Endodermal cell (in vitro differentiated cells): ENCODE results near the gene CREG1. TPM values are rescaled to one million over a fixed set of nuclear protein-coding genes. Genes with fewer than 3 reads are reported as not detected.

Source experiments
- DNase-seq: peaks from one replicate; pipeline ENCODE4 v3.0.0-alpha.2; 2017
- H3K27ac ChIP-seq: 2 replicates; pipeline ENCODE4 v1.5.1; 2013; ENCODE audit warnings: mild to moderate bottlenecking, low read depth, low read length, moderate library complexity
- H3K27me3 ChIP-seq: 2 replicates; pipeline ENCODE4 v1.6.1; 2013; ENCODE audit warnings: mild to moderate bottlenecking, low read length, moderate library complexity; ENCODE audit not compliant: insufficient read depth, control insufficient read depth, poor library complexity, severe bottlenecking
- H3K36me3 ChIP-seq: 2 replicates; pipeline ENCODE4 v1.7.0; 2013; ENCODE audit warnings: mild to moderate bottlenecking, low read length, moderate library complexity; ENCODE audit not compliant: control insufficient read depth, insufficient read depth
- H3K4me1 ChIP-seq: one replicate; pipeline ENCODE4 v1.7.0; 2013; ENCODE audit warnings: low read length; ENCODE audit not compliant: control insufficient read depth, insufficient read depth
- H3K4me3 ChIP-seq: 2 replicates; pipeline ENCODE4 v1.5.1; 2013; ENCODE audit warnings: mild to moderate bottlenecking, low read length, moderate library complexity
- H3K9ac ChIP-seq: 2 replicates; pipeline ENCODE4 v1.6.1; 2013; ENCODE audit warnings: mild to moderate bottlenecking, low read length, moderate library complexity; ENCODE audit not compliant: poor library complexity, severe bottlenecking; ENCODE audit errors: extremely low read depth
- H3K9me3 ChIP-seq: 2 replicates; pipeline ENCODE4 v1.6.1; 2013; ENCODE audit warnings: mild to moderate bottlenecking, low read length, moderate library complexity; ENCODE audit not compliant: control insufficient read depth
- H3K27ac Mint-ChIP-seq: 2 replicates; pipeline ENCODE4 v1.8.0; 2020; ENCODE audit warnings: mixed read lengths
- H3K27me3 Mint-ChIP-seq: 2 replicates; pipeline ENCODE4 v1.8.0; 2021; ENCODE audit warnings: mild to moderate bottlenecking, mixed read lengths; ENCODE audit not compliant: insufficient read depth
- H3K36me3 Mint-ChIP-seq: 2 replicates; pipeline ENCODE4 v1.8.0; 2020; ENCODE audit warnings: low read depth, mixed read lengths
- H3K4me1 Mint-ChIP-seq: 2 replicates; pipeline ENCODE4 v1.8.0; 2020; ENCODE audit warnings: mixed read lengths
- H3K4me3 Mint-ChIP-seq: 2 replicates; pipeline ENCODE4 v1.8.0; 2020; ENCODE audit warnings: mild to moderate bottlenecking, moderate library complexity, mixed read lengths
- H3K9me3 Mint-ChIP-seq: 2 replicates; pipeline ENCODE4 v1.8.0; 2020; ENCODE audit warnings: mild to moderate bottlenecking, mixed read lengths
- CTCF ChIP-seq: fragments of 200-600 bp; sonication (generic); conservative IDR thresholded peaks from 2 replicates; pipeline ENCODE4 v1.5.0; 2021; ENCODE audit warnings: antibody characterized with exemption, mild to moderate bottlenecking
- WGBS, 2 experiments: methylation state at CpG; one replicate each; pipeline versions ENCODE4 v1.1.5 to v1.1.7; 2013; ENCODE audit warnings: missing lambda C conversion rate in 2 of 2, mixed read lengths in 1 of 2; ENCODE audit not compliant: insufficient coverage in 1 of 2, insufficient read length in 1 of 2; 5-methylcytosine and 5-hydroxymethylcytosine counted together
- total RNA-seq, 2 donors: library from RNA; stranded (reverse); fragmentation: NEBNext Ultra II Directional in 1 of 2; extraction: Animal tissue kit (Norgen Biotek cat#: 25700) in 1 of 2; gene quantifications; 2 replicates in 1 of 2; 3 replicates in 1 of 2; pipeline ENCODE4 v1.2.1, GENCODE V29; 2021

Gene CREG1
- total RNA-seq, 2 donors from 2014 or later = 19.0 to 19.7 TPM

GRCh38 chr1:167522246-167522645, 31.3 kb downstream of the CREG1 start:
- no peak for TF ChIP-seq CTCF
- Histone ChIP-seq H3K4me3 (no peak overlapping the region), H3K9ac (no peak overlapping the region), H3K36me3 (no peaks in the 10 kb centered on the region), H3K27ac (no peak overlapping the region), H3K27me3 (no peaks in the 10 kb centered on the region), H3K4me1 (peaks cover 4% of the 10 kb centered on the region), H3K9me3 (no peaks in the 10 kb centered on the region)
- H3K4me1 Mint-ChIP-seq = peaks cover 6% of the 10 kb centered on the region
- no peak overlapping the region for H3K4me3 Mint-ChIP-seq
- WGBS, 2 experiments = 92 to 100% methylated on average over 3 to 5 of the region's 5 CpGs
- DNase-seq = no peak
- peaks cover 6% of the 10 kb centered on the region for H3K9me3 Mint-ChIP-seq
- H3K36me3 Mint-ChIP-seq = no peaks in the 10 kb centered on the region
- H3K27me3 Mint-ChIP-seq = peaks cover 6% of the 10 kb centered on the region
- H3K27ac Mint-ChIP-seq = no peak overlapping the region

GRCh38 chr1:167520711-167521206, 32.8 kb downstream of the CREG1 start:
- Histone ChIP-seq H3K36me3 (no peaks in the 10 kb centered on the region), H3K27ac (no peak overlapping the region), H3K4me1 (no peaks in the 10 kb centered on the region), H3K4me3 (no peak overlapping the region), H3K9me3 (no peaks in the 10 kb centered on the region), H3K9ac (no peak overlapping the region), H3K27me3 (no peaks in the 10 kb centered on the region)
- peak; percentile 52 for TF ChIP-seq CTCF
- H3K27ac Mint-ChIP-seq = no peak overlapping the region
- H3K9me3 Mint-ChIP-seq = peaks cover 6% of the 10 kb centered on the region
- no peaks in the 10 kb centered on the region for H3K36me3 Mint-ChIP-seq
- H3K4me3 Mint-ChIP-seq = no peak overlapping the region
- H3K27me3 Mint-ChIP-seq = peaks cover 5% of the 10 kb centered on the region
- DNase-seq = no peak
- no peaks in the 10 kb centered on the region for H3K4me1 Mint-ChIP-seq

GRCh38 chr1:167518331-167518700, 35.2 kb downstream of the CREG1 start, which contains the start of gene CD247:
TSS of gene CD247 (minus strand) at chr1:167518529. CDS start at chr1:167518465, 64 bp downstream.
- DNase-seq = no peak
- Mint-ChIP-seq H3K4me3 (no peak within 1 kb of the TSS), H3K27me3 (no peaks in the 10 kb centered on the region), H3K4me1 (no peaks in the 10 kb centered on the region), H3K9me3 (peaks cover under 1% of the 10 kb centered on the region), H3K36me3 (no peaks in the 10 kb centered on the region), H3K27ac (no peak within 1 kb of the TSS)
- 91 to 100% methylated on average over 1 to 14 of the region's 14 CpGs for WGBS, 2 experiments
- Histone ChIP-seq H3K27me3 (no peaks in the 10 kb centered on the region), H3K9me3 (no peaks in the 10 kb centered on the region), H3K4me1 (no peaks in the 10 kb centered on the region), H3K9ac (no peak within 1 kb of the TSS), H3K36me3 (no peaks in the 10 kb centered on the region), H3K4me3 (no peak within 1 kb of the TSS), H3K27ac (no peak within 1 kb of the TSS)
- no peak for TF ChIP-seq CTCF
